ENCODE results near the gene FAM216B. TPM values are rescaled to one million over a fixed set of nuclear protein-coding genes. Genes with fewer than 3 reads are reported as not detected.

Gene FAM216B
- total and polyA plus RNA-seq, 2 experiments from 2014 or later = 0.06 TPM; not detected in 1

- TF ChIP-seq ZNF462 (CRISPR knock-in tag; IDR thresholded peaks at IDR 0.05) (no peak), NANOG (IDR thresholded peaks at IDR 0.05; ENCODE audit: borderline replicate concordance) (no peak), CTCF (conservative IDR thresholded peaks at IDR 0.05; ENCODE audit: low read depth in 2 of 2) (no peak)
Measured at GRCh38 chr13:42808341-42808940, 27.1 kb downstream of the FAM216B start (continued).

- no peaks in the 10 kb centered on the region for H4K20me1 ChIP-seq (replicated peaks; ENCODE audit: insufficient read depth)
- H3K4me2 ChIP-seq = no peak overlapping the region
- H3K79me2 ChIP-seq (replicated peaks; ENCODE audit: insufficient read depth) = no peaks in the 10 kb centered on the region
- no peak for TF ChIP-seq CREB1 (CRISPR knock-in tag; IDR thresholded peaks at IDR 0.05; ENCODE audit: low read depth)
- peak in 1 of 2 experiments; percentile 16; a peak in 2 of 4 replicates for TF ChIP-seq CTCF (conservative IDR thresholded peaks at IDR 0.05; ENCODE audit: low read depth in 2 of 2)
- DNase-seq (ENCODE audit: low spot score) (no peak), ATAC-seq (no peak)
- no peak overlapping the region for H3K27ac Mint-ChIP-seq
- 0 out of 2 replicates have a peak, but pooled peaks cover 3% of the 10 kb centered on the region for H3K36me3 ChIP-seq (ENCODE audit: insufficient read depth)
- peaks cover 5% of the 10 kb centered on the region; the same call in 2 of the 3 replicates for H3K9me3 Mint-ChIP-seq
- H3K4me1 ChIP-seq (ENCODE audit: insufficient read depth) = no peaks in the 10 kb centered on the region; the same call in 1 of the 2 replicates
- no peaks in the 10 kb centered on the region for H3K27me3 ChIP-seq (ENCODE audit: insufficient read depth)
- H3K4me1 Mint-ChIP-seq = no peaks in the 10 kb centered on the region
- H3F3A ChIP-seq (replicated peaks; ENCODE audit: low read depth) = no peaks in the 10 kb centered on the region
- H3K4me3 ChIP-seq = no peak overlapping the region
- H3K36me3 Mint-ChIP-seq (ENCODE audit: low read depth) = peaks cover 18% of the 10 kb centered on the region; the same call in 2 of the 3 replicates
- H3K4me3 Mint-ChIP-seq = no peak overlapping the region
- no peak overlapping the region for H2AFZ ChIP-seq
- peaks cover 5% of the 10 kb centered on the region for H3K9me2 ChIP-seq (ENCODE audit: insufficient read depth)
- H3K27me3 Mint-ChIP-seq (ENCODE audit: insufficient read depth, low read depth, poor library complexity) = no peaks in the 10 kb centered on the region
- H3K27ac ChIP-seq (ENCODE audit: low read depth) = no peak overlapping the region
Measured at GRCh38 chr13:42812316-42812715, 30.9 kb downstream of the FAM216B start.

All from GM23338 (cell line).